HepG2 (cell line): Measurements from ENCODE around the gene PRKRIP1. TPM values are rescaled to one million over a fixed set of nuclear protein-coding genes. Genes with fewer than 3 reads are reported as not detected.
A peak's percentile ranks its signal among the peaks of the same experiment; 100 is the strongest.

Experiments used
- HNF1B ChIP-seq: sonication (generic); formaldehyde crosslinking; IDR thresholded peaks from 2 replicates; pipeline ENCODE4 v1.5.1; 2020; ENCODE audit warnings: mild to moderate bottlenecking, moderate library complexity, missing genetic modification reagents
- polyA plus RNA-seq, 8 experiments: library from polyadenylated mRNA; depleted of rRNA in 3 of 8; stranded (reverse) in 7 of 8; unstranded in 1 of 8; fragments of >200 nt; fragmentation: Illumina TruSeq in 4 of 8; extraction: Trizol in 4 of 8; gene quantifications; 2 replicates each; pipeline versions ENCODE4 v1.2.1 to v1.2.3, GENCODE V29; 2011 to 2016; ENCODE audit warnings: low read depth in 4 of 8, missing spikeins in 1 of 8, mixed read lengths in 1 of 8; ENCODE audit not compliant: insufficient read depth in 1 of 8
- total RNA-seq, 5 experiments: library from RNA; depleted of rRNA; stranded (reverse); fragments of >200 nt; fragmentation: Illumina TruSeq; extraction: Trizol; gene quantifications; 2 replicates each; pipeline ENCODE4 v1.2.3, GENCODE V29; 2016; ENCODE audit warnings: low read depth in 1 of 5
- TF ChIP-seq, protein P1 (sequence below): sonication (generic); formaldehyde crosslinking; IDR thresholded peaks from 2 replicates; pipeline ENCODE4 v1.4.0; 2020; ENCODE audit warnings: missing genetic modification reagents, low read depth, mild to moderate bottlenecking, borderline replicate concordance
- TF ChIP-seq, protein P2 (sequence below): sonication (generic); formaldehyde crosslinking; IDR thresholded peaks from 2 replicates; pipeline ENCODE4 v1.5.1; 2020; ENCODE audit warnings: mild to moderate bottlenecking, missing genetic modification reagents, moderate library complexity

Gene PRKRIP1
- total and polyA plus RNA-seq, 2 of the 13 experiments (the other 11 are each of a cell fraction or from before 2014, with no cell fraction given), result 13.2 to 16.8 TPM

DNA sequence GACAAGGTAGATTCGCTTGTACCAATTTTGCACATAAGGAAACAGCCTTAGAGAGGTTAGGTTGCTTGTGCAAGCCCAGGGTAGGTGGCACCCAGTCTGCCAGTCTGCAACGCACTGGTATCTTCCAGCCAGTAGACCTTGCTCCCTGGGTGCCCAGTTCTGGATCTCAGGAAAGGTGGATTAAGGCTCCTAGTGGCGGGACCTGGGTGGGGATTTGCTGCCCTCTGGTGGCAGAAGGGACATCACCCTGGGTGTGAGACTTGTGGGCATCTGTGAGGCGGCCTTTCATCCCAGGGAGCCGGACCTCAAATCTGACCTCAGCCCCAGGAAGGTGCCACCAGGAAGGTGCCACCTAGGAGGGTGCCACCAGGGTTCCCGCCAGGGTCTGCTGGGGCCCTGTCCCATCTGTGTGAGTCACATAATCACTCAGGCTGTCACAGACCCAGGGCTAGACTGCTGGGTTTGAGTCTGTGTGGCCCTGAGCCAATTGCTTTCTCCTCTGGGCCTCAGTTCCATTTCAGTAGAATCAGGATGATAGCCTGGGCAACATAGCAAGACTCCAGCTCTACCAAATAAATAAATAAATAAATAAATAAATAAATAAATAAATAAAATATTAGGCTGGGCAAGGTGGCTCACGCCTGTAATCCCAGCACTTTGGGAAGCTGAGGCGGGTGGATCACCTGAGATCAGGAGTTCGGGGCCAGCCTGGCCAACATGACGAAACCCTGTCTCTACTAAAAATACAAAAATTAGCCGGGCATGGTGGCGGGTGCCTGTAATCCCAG is 5.3 kb upstream of the PRKRIP1 start (continued):
- TF ChIP-seq HNF1B (CRISPR knock-in tag), result peak; percentile 53; the same call in 1 of the 2 replicates
- TF ChIP-seq, protein P1, sequence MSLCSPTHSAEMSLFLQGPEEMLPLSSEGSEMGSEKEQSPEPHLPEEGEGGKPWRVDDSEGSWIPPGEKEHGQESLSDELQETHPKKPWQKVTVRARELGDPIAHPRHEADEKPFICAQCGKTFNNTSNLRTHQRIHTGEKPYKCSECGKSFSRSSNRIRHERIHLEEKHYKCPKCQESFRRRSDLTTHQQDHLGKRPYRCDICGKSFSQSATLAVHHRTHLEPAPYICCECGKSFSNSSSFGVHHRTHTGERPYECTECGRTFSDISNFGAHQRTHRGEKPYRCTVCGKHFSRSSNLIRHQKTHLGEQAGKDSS (CRISPR knock-in tag), result 0 out of 2 replicates have a peak, but pooled peaks have one; percentile 43
- TF ChIP-seq, protein P2, sequence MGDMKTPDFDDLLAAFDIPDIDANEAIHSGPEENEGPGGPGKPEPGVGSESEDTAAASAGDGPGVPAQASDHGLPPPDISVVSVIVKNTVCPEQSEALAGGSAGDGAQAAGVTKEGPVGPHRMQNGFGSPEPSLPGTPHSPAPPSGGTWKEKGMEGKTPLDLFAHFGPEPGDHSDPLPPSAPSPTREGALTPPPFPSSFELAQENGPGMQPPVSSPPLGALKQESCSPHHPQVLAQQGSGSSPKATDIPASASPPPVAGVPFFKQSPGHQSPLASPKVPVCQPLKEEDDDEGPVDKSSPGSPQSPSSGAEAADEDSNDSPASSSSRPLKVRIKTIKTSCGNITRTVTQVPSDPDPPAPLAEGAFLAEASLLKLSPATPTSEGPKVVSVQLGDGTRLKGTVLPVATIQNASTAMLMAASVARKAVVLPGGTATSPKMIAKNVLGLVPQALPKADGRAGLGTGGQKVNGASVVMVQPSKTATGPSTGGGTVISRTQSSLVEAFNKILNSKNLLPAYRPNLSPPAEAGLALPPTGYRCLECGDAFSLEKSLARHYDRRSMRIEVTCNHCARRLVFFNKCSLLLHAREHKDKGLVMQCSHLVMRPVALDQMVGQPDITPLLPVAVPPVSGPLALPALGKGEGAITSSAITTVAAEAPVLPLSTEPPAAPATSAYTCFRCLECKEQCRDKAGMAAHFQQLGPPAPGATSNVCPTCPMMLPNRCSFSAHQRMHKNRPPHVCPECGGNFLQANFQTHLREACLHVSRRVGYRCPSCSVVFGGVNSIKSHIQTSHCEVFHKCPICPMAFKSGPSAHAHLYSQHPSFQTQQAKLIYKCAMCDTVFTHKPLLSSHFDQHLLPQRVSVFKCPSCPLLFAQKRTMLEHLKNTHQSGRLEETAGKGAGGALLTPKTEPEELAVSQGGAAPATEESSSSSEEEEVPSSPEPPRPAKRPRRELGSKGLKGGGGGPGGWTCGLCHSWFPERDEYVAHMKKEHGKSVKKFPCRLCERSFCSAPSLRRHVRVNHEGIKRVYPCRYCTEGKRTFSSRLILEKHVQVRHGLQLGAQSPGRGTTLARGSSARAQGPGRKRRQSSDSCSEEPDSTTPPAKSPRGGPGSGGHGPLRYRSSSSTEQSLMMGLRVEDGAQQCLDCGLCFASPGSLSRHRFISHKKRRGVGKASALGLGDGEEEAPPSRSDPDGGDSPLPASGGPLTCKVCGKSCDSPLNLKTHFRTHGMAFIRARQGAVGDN, result peak; percentile 48
